Neural cell (in vitro differentiated cells): ENCODE data around the gene AGTPBP1.

Experiments used
- CTCF ChIP-seq: fragments of 450-650 bp; IDR thresholded peaks from 2 replicates; pipeline ENCODE4 v1.5.1; 2014; ENCODE audit warnings: antibody characterized with exemption, mild to moderate bottlenecking, moderate library complexity; ENCODE audit not compliant: poor library complexity, severe bottlenecking
- EP300 ChIP-seq: fragments of 450-650 bp; conservative IDR thresholded peaks from 2 replicates; pipeline ENCODE4 v1.6.1; 2014; ENCODE audit warnings: antibody characterized with exemption, mild to moderate bottlenecking, moderate library complexity; ENCODE audit not compliant: poor library complexity, severe bottlenecking
- EZH2 ChIP-seq: fragments of 200-600, 300-800 bp; shearing (Covaris generic), sonication (generic); IDR thresholded peaks from 2 replicates; pipeline ENCODE4 v1.6.1; 2014; ENCODE audit warnings: antibody characterized with exemption, low read length, borderline replicate concordance, mild to moderate bottlenecking; ENCODE audit not compliant: insufficient read depth, poor library complexity, severe bottlenecking
- MXI1 ChIP-seq: fragments of 450-650 bp; conservative IDR thresholded peaks from 2 replicates; pipeline ENCODE4 v1.6.1; 2014; ENCODE audit warnings: antibody characterized with exemption, mild to moderate bottlenecking; ENCODE audit not compliant: poor library complexity, severe bottlenecking
- POLR2AphosphoS5 ChIP-seq: IDR thresholded peaks from 2 replicates; pipeline ENCODE4 v1.6.1; 2012
- RAD21 ChIP-seq: fragments of 450-650 bp; conservative IDR thresholded peaks from 2 replicates; pipeline ENCODE4 v1.6.1; 2014; ENCODE audit warnings: antibody characterized with exemption, mild to moderate bottlenecking, moderate library complexity
- SMC3 ChIP-seq: fragments of 450-650 bp; conservative IDR thresholded peaks from 2 replicates; pipeline ENCODE4 v1.6.1; 2014; ENCODE audit warnings: antibody characterized with exemption, mild to moderate bottlenecking, moderate library complexity; ENCODE audit not compliant: poor library complexity
- TAF1 ChIP-seq: IDR thresholded peaks from 2 replicates; pipeline ENCODE4 v1.6.1; 2012; ENCODE audit warnings: low read depth
- TF ChIP-seq, protein P1 (sequence below): IDR thresholded peaks from 2 replicates; pipeline ENCODE4 v1.6.1; 2012; ENCODE audit warnings: borderline replicate concordance

- no peak for TF ChIP-seq POLR2AphosphoS5
- no peak for TF ChIP-seq CTCF
- TF ChIP-seq MXI1: no peak
- no peak for TF ChIP-seq TAF1
- TF ChIP-seq EZH2: no peak
- no peak for TF ChIP-seq RAD21
- TF ChIP-seq, protein P1, sequence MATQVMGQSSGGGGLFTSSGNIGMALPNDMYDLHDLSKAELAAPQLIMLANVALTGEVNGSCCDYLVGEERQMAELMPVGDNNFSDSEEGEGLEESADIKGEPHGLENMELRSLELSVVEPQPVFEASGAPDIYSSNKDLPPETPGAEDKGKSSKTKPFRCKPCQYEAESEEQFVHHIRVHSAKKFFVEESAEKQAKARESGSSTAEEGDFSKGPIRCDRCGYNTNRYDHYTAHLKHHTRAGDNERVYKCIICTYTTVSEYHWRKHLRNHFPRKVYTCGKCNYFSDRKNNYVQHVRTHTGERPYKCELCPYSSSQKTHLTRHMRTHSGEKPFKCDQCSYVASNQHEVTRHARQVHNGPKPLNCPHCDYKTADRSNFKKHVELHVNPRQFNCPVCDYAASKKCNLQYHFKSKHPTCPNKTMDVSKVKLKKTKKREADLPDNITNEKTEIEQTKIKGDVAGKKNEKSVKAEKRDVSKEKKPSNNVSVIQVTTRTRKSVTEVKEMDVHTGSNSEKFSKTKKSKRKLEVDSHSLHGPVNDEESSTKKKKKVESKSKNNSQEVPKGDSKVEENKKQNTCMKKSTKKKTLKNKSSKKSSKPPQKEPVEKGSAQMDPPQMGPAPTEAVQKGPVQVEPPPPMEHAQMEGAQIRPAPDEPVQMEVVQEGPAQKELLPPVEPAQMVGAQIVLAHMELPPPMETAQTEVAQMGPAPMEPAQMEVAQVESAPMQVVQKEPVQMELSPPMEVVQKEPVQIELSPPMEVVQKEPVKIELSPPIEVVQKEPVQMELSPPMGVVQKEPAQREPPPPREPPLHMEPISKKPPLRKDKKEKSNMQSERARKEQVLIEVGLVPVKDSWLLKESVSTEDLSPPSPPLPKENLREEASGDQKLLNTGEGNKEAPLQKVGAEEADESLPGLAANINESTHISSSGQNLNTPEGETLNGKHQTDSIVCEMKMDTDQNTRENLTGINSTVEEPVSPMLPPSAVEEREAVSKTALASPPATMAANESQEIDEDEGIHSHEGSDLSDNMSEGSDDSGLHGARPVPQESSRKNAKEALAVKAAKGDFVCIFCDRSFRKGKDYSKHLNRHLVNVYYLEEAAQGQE: no peak
- TF ChIP-seq EP300: no peak
- TF ChIP-seq SMC3: no peak
Observed at GRCh38 chr9:85602742-85603141, 139.0 kb downstream of the AGTPBP1 start.
